ENCODE results near the gene ACTN2.

ACTN2 gene

DNA sequence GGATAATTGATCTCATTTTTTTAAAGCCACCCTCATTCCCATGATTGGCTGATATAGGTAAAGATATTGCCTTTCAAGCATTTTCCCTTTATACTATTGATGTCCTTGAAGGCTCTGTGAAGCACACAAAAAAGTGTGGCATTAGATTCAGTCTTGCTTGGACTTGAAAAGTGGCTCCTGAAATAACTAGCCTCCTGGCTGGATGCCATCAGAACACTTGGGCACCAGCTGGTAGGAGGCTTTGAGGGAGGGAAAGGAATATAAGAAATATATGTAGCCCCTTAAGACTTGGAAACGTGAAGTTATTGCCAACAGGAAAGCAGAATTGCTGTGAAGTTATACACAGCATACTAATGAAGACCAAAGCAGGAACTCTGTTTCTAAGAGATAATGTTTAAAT lies 122.8 kb downstream of the ACTN2 start:
- H3K4me1 ChIP-seq (ENCODE audit: control insufficient read depth, low read length) = peaks cover 2% of the 10 kb centered on the region; the same call in 1 of the 2 replicates
- no peaks in the 10 kb centered on the region for H3K9me2 ChIP-seq (replicated peaks; ENCODE audit: control insufficient read depth, low read length)
- no peak overlapping the region for H3K4me2 ChIP-seq (ENCODE audit: low read length)
- H3K36me3 ChIP-seq (ENCODE audit: control insufficient read depth, low read length) = peaks cover 94% of the 10 kb centered on the region
- no peak for TF ChIP-seq EZH2phosphoT487 (IDR thresholded peaks at IDR 0.05; ENCODE audit: borderline replicate concordance, low read length)
- TF ChIP-seq, protein P1, sequence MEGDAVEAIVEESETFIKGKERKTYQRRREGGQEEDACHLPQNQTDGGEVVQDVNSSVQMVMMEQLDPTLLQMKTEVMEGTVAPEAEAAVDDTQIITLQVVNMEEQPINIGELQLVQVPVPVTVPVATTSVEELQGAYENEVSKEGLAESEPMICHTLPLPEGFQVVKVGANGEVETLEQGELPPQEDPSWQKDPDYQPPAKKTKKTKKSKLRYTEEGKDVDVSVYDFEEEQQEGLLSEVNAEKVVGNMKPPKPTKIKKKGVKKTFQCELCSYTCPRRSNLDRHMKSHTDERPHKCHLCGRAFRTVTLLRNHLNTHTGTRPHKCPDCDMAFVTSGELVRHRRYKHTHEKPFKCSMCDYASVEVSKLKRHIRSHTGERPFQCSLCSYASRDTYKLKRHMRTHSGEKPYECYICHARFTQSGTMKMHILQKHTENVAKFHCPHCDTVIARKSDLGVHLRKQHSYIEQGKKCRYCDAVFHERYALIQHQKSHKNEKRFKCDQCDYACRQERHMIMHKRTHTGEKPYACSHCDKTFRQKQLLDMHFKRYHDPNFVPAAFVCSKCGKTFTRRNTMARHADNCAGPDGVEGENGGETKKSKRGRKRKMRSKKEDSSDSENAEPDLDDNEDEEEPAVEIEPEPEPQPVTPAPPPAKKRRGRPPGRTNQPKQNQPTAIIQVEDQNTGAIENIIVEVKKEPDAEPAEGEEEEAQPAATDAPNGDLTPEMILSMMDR (IDR thresholded peaks at IDR 0.05; ENCODE audit: low read depth, low read length, poor library complexity, severe bottlenecking) = no peak
- no peaks in the 10 kb centered on the region for H3K27me3 ChIP-seq (ENCODE audit: control insufficient read depth, low read length)
- no peaks in the 10 kb centered on the region; the same call in 1 of the 2 replicates for H4K20me1 ChIP-seq (ENCODE audit: control insufficient read depth, insufficient read depth, low read depth, low read length)
- no peak overlapping the region for H3K4me3 ChIP-seq (ENCODE audit: low read length)
- H3K27ac ChIP-seq (ENCODE audit: low read depth, low read length) = no peak overlapping the region
- H3F3A ChIP-seq (ENCODE audit: control insufficient read depth, insufficient read depth) = no peaks in the 10 kb centered on the region
- no peaks in the 10 kb centered on the region for H3K9me3 ChIP-seq (ENCODE audit: control insufficient read depth, insufficient read depth, low read length)
- H3K79me2 ChIP-seq (ENCODE audit: control insufficient read depth, low read length) = peaks cover 21% of the 10 kb centered on the region

DNA sequence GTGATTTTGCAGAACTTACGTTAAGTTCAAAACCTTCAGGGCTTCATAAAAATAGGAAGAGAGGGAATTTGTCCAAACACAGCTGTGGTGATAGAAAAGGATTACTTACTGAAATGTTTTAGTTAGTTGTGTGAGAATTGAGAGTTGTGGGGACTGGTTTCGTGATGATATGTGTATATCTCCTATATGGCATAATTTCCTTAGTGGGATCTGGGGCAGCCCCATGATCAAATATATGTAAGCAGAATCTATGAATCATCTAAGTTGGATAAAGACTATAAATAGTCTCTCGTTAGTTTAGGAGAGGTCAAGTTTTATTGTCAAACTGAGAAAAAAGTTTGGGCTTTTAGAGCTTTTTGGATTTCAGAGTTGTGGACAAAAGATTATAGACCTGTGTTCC lies 123.7 kb downstream of the ACTN2 start:
- H3K36me3 ChIP-seq (ENCODE audit: control insufficient read depth, low read length) = peaks cover 94% of the 10 kb centered on the region
- TF ChIP-seq EZH2phosphoT487 (IDR thresholded peaks at IDR 0.05; ENCODE audit: borderline replicate concordance, low read length) = no peak
- TF ChIP-seq, protein P1 (IDR thresholded peaks at IDR 0.05; ENCODE audit: low read depth, low read length, poor library complexity, severe bottlenecking) = no peak

DNA sequence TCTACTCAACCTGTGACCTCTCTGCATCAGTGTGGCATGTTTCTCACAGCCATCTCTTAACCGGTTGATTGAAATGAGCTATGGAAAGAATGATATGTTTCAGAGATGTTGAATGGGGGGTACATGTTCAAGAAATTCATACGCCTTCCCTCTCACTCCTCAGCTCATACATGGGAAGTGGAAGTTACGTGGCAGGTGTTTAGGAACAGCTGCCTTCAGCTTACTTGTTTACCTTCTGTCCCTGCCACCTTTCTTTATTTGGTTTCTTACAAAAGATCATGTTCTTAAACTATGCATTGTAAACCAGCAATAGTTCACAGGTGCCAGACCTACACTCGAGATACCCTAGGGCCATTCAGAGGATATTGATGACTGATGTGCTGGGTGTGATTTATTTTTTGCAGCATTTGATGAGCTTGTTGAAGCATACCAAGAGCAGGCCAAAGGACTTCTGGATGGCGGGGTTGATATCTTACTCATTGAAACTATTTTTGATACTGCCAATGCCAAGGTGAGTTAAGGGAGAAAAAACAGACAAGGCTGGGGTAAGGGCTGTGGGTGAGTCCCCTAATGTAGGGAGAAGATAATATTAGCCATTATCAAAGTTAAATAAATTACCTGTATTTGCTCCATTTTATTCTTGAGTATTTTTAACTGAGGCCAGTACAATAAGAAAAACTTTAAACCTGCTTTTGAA lies 126.2 kb downstream of the ACTN2 start:
- no peak overlapping the region for H3K27ac ChIP-seq (ENCODE audit: low read depth, low read length)
- H3F3A ChIP-seq (ENCODE audit: control insufficient read depth, insufficient read depth) = no peaks in the 10 kb centered on the region
- H3K27me3 ChIP-seq (ENCODE audit: control insufficient read depth, low read length) = no peaks in the 10 kb centered on the region
- TF ChIP-seq, protein P1 (IDR thresholded peaks at IDR 0.05; ENCODE audit: low read depth, low read length, poor library complexity, severe bottlenecking) = no peak
- TF ChIP-seq EZH2phosphoT487 (IDR thresholded peaks at IDR 0.05; ENCODE audit: borderline replicate concordance, low read length) = no peak
- H3K9me2 ChIP-seq (replicated peaks; ENCODE audit: control insufficient read depth, low read length) = no peaks in the 10 kb centered on the region
- no peaks in the 10 kb centered on the region; the same call in 1 of the 2 replicates for H4K20me1 ChIP-seq (ENCODE audit: control insufficient read depth, insufficient read depth, low read depth, low read length)
- peaks cover 94% of the 10 kb centered on the region for H3K36me3 ChIP-seq (ENCODE audit: control insufficient read depth, low read length)
- H3K9me3 ChIP-seq (ENCODE audit: control insufficient read depth, insufficient read depth, low read length) = no peaks in the 10 kb centered on the region
- peaks cover 22% of the 10 kb centered on the region for H3K4me1 ChIP-seq (ENCODE audit: control insufficient read depth, low read length)
- H3K4me3 ChIP-seq (ENCODE audit: low read length) = no peak overlapping the region
- no peak overlapping the region for H3K4me2 ChIP-seq (ENCODE audit: low read length)
- H3K79me2 ChIP-seq (ENCODE audit: control insufficient read depth, low read length) = no peaks in the 10 kb centered on the region

More for the DNA sequence above, 123.7 kb downstream of the ACTN2 start:
- H3K27ac ChIP-seq (ENCODE audit: low read depth, low read length) = no peak overlapping the region
- no peaks in the 10 kb centered on the region for H3K9me3 ChIP-seq (ENCODE audit: control insufficient read depth, insufficient read depth, low read length)
- H3F3A ChIP-seq (ENCODE audit: control insufficient read depth, insufficient read depth) = no peaks in the 10 kb centered on the region
- peaks cover 15% of the 10 kb centered on the region for H3K79me2 ChIP-seq (ENCODE audit: control insufficient read depth, low read length)
- H4K20me1 ChIP-seq (ENCODE audit: control insufficient read depth, insufficient read depth, low read depth, low read length) = no peaks in the 10 kb centered on the region; the same call in 1 of the 2 replicates
- no peak overlapping the region for H3K4me2 ChIP-seq (ENCODE audit: low read length)
- no peaks in the 10 kb centered on the region for H3K27me3 ChIP-seq (ENCODE audit: control insufficient read depth, low read length)
- peaks cover 10% of the 10 kb centered on the region for H3K4me1 ChIP-seq (ENCODE audit: control insufficient read depth, low read length)
- no peak overlapping the region for H3K4me3 ChIP-seq (ENCODE audit: low read length)
- no peaks in the 10 kb centered on the region for H3K9me2 ChIP-seq (replicated peaks; ENCODE audit: control insufficient read depth, low read length)
